Lower lobe of right lung (tissue), 2 donors: ENCODE data around the gene ZNF14. TPM values are rescaled to one million over a fixed set of nuclear protein-coding genes. Genes with fewer than 3 reads are reported as not detected.

Experiments
- ATAC-seq, 2 donors: fragments of 200-7000 bp; cut with Tn5 transposase; one replicate each; pipeline ENCODE4 v1.9.1; 2020 to 2022; ENCODE audit warnings: mild to moderate bottlenecking in 2 of 2, moderate library complexity in 2 of 2
- DNase-seq: peaks from one replicate; pipeline ENCODE4 v3.0.0-alpha.2; 2020
- H3K27ac ChIP-seq: fragments of 200-600 bp; one replicate; pipeline ENCODE4 v1.8.0; 2022
- H3K27me3 ChIP-seq: fragments of 200-600 bp; one replicate; pipeline ENCODE4 v1.8.0; 2022; ENCODE audit warnings: low read depth
- H3K36me3 ChIP-seq: fragments of 200-600 bp; one replicate; pipeline ENCODE4 v1.8.0; 2022; ENCODE audit warnings: mild to moderate bottlenecking
- H3K4me1 ChIP-seq: fragments of 200-600 bp; one replicate; pipeline ENCODE4 v1.8.0; 2022
- H3K4me3 ChIP-seq: fragments of 200-600 bp; one replicate; pipeline ENCODE4 v1.8.0; 2022; ENCODE audit warnings: mild to moderate bottlenecking
- H3K9me3 ChIP-seq: fragments of 200-600 bp; one replicate; pipeline ENCODE4 v1.8.0; 2022
- intact Hi-C: fragments of 100-400 bp; cut with DNase I; formaldehyde crosslinking; loops from one replicate; pipeline ENCODE4 v1.11.0; 2022
- total RNA-seq: library from RNA; stranded (reverse); fragmentation: NEBNext Ultra II Directional; extraction: Animal tissue kit (Norgen Biotek cat#: 25700); gene quantifications from one replicate; pipeline ENCODE4 v1.2.1, GENCODE V29; 2021
- TF ChIP-seq, protein P1 (sequence below): fragments of 200-600 bp; IDR thresholded peaks from one replicate; pipeline ENCODE4 v1.8.0; 2022; ENCODE audit warnings: antibody characterized with exemption, mild to moderate bottlenecking
- donor health status: DM: no; HTN: yes; CAD: no; lungs with severe emphysema.

The ZNF14 gene
- total RNA-seq, 1 donor from 2014 or later, result 6.7 TPM

DNA sequence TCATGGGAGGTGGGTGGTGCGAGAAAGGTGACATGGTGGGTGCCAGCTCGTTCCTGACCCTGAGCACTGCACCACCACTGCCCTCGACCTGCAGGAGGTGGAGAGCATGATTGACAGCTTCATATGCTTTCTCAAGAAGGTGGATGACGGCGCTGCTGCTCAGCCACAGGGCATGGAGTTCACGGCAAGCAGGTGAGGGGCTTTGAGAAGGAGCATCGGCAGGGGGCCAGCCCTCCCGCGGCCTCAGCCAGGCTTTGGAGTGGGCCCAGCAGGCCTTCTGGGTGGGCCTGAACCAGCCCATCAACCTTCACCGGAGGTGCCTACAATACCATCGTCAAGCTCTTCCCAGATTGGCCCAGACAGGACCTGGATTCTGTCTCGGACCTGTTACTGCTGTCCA, 18.9 kb upstream of the ZNF14 start:
- ATAC-seq (no peak), DNase-seq (no peak)
- Histone ChIP-seq H3K9me3 (no peaks in the 10 kb centered on the region), H3K4me3 (no peak overlapping the region), H3K36me3 (no peaks in the 10 kb centered on the region), H3K27me3 (no peaks in the 10 kb centered on the region), H3K27ac (no peak overlapping the region), H3K4me1 (no peaks in the 10 kb centered on the region)
- intact Hi-C loops, result no loop called here
- TF ChIP-seq, protein P1, sequence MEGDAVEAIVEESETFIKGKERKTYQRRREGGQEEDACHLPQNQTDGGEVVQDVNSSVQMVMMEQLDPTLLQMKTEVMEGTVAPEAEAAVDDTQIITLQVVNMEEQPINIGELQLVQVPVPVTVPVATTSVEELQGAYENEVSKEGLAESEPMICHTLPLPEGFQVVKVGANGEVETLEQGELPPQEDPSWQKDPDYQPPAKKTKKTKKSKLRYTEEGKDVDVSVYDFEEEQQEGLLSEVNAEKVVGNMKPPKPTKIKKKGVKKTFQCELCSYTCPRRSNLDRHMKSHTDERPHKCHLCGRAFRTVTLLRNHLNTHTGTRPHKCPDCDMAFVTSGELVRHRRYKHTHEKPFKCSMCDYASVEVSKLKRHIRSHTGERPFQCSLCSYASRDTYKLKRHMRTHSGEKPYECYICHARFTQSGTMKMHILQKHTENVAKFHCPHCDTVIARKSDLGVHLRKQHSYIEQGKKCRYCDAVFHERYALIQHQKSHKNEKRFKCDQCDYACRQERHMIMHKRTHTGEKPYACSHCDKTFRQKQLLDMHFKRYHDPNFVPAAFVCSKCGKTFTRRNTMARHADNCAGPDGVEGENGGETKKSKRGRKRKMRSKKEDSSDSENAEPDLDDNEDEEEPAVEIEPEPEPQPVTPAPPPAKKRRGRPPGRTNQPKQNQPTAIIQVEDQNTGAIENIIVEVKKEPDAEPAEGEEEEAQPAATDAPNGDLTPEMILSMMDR, result no peak

DNA sequence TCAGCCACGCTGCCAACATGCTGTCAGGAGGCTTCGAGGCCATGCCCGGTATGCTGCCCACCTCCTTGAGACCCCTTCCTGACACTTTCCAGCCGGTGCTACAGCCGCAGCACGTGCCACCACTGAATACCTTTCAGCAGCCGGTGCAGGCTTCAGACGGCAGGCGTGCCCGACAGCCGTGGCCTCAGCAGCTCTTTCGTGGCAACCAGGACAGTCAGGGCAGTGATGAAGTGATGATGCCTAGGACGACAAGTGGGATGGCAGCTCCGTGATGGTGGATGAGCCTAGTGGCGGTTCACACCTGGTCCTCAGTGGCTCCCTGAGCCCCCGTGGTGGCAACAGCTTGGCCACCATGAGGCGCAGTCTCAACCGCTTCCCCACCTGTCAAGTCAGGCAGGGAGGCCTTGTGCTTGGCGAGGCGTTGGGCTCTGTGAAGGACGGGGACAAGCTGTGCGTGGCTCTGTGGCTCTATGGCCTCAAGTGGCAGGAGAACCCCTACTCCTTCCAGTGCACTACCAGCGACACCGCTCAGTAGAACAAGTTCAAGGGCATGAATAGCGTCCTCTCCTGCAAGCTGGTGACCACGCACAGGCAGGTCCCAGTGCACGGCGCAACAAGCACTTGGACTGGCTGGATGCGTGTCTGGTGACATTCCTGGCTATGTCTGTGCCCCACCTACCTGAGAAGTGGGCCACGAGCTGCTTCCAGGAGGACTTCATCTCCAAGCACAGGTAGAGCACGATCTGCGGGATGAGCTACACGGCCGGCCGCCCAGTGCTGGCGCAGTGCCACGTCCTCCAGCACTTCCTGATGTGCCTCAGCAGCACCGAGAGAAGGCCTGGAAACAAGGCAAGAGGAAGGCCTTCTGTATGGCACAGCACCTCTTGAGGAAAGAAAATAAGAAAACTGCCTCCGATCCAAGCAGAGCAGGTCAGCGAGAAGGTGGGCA, 18.2 kb upstream of the ZNF14 start:
- Histone ChIP-seq H3K4me3 (no peak overlapping the region), H3K27me3 (no peaks in the 10 kb centered on the region), H3K9me3 (no peaks in the 10 kb centered on the region), H3K36me3 (no peaks in the 10 kb centered on the region), H3K4me1 (no peaks in the 10 kb centered on the region), H3K27ac (no peak overlapping the region)
- TF ChIP-seq, protein P1, result no peak
- no peak for DNase-seq
- ATAC-seq, result no peak
- intact Hi-C loops, result no loop called here

DNA sequence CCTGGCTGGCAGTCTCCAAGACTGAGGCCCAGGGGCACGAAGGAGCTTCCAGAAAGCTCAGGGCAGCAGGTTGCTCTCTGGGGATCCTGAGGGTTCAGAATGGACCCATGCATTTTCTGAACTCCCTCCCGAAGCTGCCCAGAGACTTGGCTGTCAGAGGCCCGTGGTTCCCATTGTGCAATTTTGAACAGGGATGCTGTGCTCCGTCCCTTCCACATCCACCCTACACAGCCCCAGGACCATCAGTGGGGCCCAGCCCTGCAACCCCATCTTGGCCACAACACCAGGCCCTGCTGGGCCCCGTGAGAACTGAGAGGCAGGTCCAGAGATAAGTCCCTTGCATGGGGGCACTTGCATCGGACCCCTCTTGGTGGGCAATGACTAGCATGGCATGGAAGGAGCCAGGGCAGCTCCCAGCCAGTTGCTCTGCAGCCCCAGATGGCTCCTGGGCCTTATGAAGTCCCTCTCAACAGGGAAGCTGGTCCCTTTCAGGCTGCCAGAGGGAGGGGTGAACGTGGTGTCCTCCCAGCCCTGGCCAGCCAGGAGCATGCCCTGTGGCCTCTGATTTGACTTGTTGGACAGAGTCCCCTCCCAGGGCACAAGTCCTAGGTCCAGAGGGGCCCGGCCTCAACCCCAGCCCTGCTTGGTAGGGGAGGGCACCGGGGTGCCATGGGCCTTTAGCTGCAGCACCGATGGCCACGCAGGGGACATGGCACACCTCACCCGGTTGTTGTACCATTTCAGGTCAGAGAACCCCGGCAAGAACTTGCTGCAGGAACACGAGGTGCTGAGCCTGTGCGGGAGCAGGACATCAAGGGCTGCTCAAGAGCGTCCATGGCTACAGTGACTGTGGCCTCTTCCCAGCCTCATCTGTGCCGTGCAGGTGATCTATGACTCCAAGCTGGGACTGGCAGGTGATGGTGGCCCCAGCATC, 17.3 kb upstream of the ZNF14 start:
- intact Hi-C loops, result no loop called here
- Histone ChIP-seq H3K27ac (no peak overlapping the region), H3K4me1 (no peaks in the 10 kb centered on the region), H3K36me3 (no peaks in the 10 kb centered on the region), H3K27me3 (no peaks in the 10 kb centered on the region), H3K4me3 (no peak overlapping the region), H3K9me3 (no peaks in the 10 kb centered on the region)
- DNase-seq (no peak), ATAC-seq (no peak)
- TF ChIP-seq, protein P1, result no peak

DNA sequence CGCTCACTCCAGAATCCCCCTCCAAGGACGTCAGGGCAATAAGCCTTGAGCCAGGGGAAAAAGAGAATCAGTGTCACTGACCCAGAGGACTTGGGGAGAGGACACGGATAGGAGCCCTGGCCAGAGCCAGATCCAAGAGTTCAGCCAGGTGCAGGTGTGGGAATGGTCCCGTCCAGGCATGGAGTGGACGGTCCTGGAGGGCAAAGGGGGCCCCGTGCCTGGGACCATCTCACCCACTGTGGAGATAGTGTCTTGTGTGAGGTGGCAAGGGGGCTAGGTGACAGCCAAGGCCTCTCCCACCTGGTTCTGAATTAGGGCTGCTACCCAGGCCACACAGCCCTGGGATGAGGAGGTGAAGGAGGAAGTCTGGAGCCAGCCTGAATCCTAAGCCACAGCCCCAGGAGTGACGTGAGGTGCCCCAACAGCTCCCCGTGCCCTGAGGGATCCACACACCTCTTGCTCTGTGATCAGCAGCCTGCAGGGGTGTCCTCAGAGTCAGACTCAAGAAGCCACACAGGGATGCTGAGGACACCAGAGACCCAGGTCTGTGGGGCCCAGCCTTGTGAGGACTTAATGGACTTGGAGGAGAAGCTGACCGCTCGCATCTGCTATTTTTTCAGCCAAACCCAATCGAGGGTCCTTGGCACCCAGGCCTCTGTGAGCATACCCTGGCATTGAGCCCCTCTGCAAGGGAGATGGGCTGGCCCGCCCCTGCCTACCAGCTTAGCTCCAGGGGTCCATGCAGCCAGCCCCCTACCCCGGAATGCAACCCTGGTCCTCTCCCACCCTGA, 16.4 kb upstream of the ZNF14 start:
- H3K9me3 ChIP-seq, result no peaks in the 10 kb centered on the region
- H3K27me3 ChIP-seq, result no peaks in the 10 kb centered on the region
- intact Hi-C loops, result no loop called here
- no peak overlapping the region for H3K27ac ChIP-seq
- TF ChIP-seq, protein P1, result no peak
- H3K4me1 ChIP-seq, result no peaks in the 10 kb centered on the region
- H3K4me3 ChIP-seq, result no peak overlapping the region
- ATAC-seq, result no peak
- H3K36me3 ChIP-seq, result no peaks in the 10 kb centered on the region
- no peak for DNase-seq
